HG03432 (cell line): ENCODE data around the gene PLEKHO2.
A peak's percentile ranks its signal among the peaks of the same experiment; 100 is the strongest.

Experiments used
- ATAC-seq: cut with Tn5 transposase; IDR thresholded peaks from one replicate; pipeline ENCODE4 v1.9.1; 2021; ENCODE audit warnings: mild to moderate bottlenecking, moderate library complexity; ENCODE audit not compliant: unreplicated experiment

The PLEKHO2 gene

DNA sequence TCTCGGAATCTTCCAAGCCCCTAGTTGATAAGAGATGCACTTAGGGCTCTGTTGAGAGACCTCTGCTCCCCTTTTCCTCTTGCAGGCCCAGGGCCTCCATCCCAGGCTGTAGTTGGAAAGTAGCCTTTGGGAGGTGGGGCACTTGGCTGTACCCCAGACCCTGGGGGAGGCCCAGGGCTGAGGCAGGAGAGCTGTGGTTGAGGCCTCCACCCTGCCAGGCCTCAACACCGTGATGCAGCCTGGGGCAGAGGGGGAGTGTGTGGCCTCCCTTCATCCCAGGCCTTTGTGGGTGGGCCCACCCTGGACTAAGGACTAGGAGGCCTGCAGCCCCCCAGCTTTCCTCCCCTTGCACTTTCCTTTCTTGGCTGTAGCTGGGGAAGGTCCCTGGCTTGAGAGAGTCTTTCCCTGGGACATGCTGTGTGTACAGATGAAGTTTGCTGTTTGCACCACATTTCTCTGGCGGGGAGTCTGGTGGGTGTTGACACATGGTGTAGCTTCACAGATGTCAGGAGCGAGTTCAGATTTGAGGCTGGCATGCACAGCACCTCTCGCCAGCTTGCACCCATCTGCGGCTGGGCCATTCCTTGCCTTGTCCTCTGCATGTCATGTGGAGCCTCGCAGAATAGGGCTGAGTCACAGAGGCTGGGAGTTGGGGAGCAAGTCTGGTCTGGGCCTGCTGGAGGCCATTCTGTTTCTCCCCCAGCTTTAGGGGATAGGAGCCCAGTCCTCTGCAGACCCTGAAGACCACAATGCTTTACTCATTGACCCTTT lies 13.7 kb downstream of the PLEKHO2 start:
- ATAC-seq: no peak

DNA sequence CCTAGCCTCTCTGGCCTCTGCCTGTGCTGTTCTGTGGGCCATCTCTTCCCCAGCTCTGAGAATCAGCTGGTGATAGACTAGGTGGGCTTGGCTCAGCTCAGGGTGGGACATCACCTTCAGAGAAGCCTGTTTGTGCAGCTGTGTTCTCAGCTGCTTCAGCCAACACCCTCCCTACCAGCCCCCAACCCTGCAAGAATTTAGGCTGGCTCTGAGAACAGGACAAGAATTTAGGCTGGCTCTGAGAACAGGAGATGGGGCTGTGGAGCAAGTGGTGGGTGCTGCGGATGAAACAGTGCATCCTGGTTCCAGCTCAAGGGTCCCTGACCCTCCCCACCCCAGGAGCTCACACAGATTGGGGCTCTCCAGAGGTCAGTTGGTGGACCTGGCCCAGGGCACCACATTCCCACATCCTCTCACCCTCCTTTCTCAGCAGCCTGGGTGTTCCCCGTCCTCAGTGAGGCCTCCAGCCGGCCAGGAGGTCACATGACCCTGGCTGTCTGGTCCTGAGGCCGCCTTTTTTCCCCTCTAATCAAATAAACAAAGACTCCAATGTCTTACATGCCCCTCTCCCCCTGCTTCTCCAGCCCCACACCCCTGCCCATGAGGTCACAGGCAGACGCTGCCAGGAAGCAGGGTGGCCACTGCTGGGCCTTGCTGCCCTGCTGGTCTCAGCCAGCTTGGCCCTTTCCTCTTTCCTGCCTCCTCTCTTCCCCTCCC lies 14.9 kb downstream of the PLEKHO2 start:
- no peak for ATAC-seq

GRCh38 chr15:64857421-64857820 lies 15.7 kb downstream of the PLEKHO2 start:
- ATAC-seq: no peak

DNA sequence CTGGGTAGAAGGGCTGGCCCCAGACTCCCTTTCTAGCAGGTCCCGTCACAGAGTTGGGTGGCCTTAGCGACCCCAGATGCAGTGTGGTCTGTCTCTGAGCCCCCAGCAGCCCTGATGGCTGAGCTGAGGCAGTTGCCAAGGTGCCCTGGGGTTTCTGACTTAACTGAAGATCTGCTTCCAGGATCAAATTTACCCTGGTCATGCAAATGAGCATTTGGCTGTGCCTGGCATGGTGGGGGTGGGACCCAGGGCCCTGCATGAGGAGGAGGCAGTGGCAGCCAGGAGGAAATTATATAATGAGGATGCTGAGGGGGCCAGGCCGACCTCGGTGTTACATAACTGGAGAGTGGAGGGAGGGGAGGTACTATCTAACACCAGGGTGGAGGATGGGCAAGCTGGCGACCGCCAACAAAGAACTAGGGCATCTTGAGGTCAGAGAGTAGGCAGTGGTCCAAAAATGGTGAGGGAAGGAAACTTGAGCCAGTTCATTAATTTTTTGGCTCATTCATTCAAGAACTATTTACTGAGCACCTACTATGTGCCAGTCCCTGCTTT lies 16.4 kb downstream of the PLEKHO2 start:
- ATAC-seq: no peak

GRCh38 chr15:64859226-64859625 lies 17.5 kb downstream of the PLEKHO2 start:
- ATAC-seq: no peak

- no peak for ATAC-seq
Measured at GRCh38 chr15:64861331-64861730, 19.6 kb downstream of the PLEKHO2 start.

GRCh38 chr15:64861960-64862359 lies 20.2 kb downstream of the PLEKHO2 start:
- no peak for ATAC-seq

- no peak for ATAC-seq
Measured at GRCh38 chr15:64862408-64862807, 20.7 kb downstream of the PLEKHO2 start.

GRCh38 chr15:64864068-64864467 lies 22.4 kb downstream of the PLEKHO2 start:
- no peak for ATAC-seq

DNA sequence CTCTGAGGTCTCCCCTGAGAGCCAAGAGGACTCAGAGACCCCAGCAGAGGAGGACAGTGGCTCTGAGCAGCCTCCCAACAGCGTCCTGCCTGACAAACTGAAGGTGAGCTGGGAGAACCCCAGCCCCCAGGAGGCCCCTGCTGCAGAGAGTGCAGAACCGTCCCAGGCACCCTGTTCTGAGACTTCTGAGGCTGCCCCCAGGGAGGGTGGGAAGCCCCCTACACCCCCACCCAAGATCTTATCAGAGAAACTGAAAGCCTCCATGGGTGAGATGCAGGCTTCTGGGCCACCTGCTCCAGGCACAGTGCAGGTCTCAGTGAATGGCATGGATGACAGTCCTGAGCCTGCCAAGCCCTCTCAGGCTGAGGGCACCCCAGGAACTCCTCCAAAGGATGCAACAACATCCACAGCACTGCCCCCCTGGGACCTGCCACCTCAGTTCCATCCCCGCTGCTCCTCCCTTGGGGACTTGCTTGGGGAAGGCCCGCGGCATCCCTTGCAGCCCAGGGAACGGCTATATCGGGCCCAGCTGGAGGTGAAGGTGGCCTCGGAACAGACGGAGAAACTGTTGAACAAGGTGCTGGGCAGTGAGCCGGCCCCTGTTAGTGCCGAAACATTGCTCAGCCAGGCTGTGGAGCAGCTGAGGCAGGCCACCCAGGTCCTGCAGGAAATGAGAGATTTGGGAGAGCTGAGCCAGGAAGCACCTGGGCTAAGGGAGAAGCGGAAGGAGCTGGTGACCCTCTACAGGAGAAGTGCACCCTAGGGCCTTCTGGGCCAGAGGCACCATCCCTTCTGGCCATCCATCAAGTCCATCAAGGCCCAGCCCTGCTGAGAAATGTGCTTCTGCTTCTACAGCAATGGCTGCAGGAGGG lies 23.6 kb downstream of the PLEKHO2 start:
- ATAC-seq: peak; percentile 68

DNA sequence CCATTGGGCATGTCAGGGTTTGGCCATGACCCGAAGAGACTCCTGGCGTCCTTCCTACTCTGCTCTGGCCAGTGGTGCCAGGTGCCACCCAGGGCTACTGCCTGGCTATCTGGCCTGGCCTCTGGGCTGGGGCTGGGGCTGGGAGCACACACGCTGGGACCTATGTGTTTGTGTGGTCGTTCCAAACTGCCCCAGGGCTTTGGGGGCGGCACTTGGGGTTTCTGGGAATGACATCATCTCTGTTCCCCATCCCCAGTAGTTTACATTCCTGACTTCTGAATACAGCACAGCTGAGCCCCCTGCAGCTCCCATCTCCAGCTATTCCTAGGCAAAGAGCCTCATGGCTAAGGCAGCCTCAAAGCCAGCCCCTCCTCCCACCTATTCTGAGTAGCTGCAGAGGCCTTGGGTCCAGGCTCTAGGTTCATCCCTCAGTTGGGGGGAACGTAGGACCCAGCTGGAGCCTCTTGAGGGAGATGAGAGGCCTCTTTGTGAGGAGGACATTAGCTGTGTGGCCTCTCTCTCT lies 24.3 kb downstream of the PLEKHO2 start:
- ATAC-seq: no peak

GRCh38 chr15:64869501-64869900 lies 27.8 kb downstream of the PLEKHO2 start:
- no peak for ATAC-seq

DNA sequence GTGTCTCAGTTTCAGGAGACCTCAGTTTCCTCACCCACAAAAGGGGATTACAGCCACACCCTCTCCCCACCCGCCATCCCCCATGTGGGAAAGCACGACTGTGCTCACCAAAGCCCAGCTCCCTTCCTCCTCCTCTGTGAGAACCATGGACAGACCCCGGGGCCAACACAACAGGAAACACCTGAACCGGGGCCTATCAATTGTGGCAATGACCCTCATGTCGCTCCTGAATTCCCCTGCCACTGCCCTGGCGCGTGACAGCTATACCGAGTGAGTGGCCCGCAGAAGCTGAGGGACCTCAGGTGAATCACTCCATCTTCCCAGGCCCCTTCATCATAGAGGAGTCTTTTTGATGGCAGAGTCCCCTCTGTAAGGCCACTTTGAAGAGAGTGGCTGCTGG lies 28.6 kb downstream of the PLEKHO2 start:
- ATAC-seq: no peak

- no peak for ATAC-seq
Measured at GRCh38 chr15:64875641-64876223, 34.0 kb downstream of the PLEKHO2 start.

GRCh38 chr15:64877435-64877834 lies 35.7 kb downstream of the PLEKHO2 start:
- ATAC-seq: no peak

- no peak for ATAC-seq
Measured at GRCh38 chr15:64878705-64879104, 37.0 kb downstream of the PLEKHO2 start.

- peak; percentile 59 for ATAC-seq
Measured at GRCh38 chr15:64883100-64883581, 41.4 kb downstream of the PLEKHO2 start.

GRCh38 chr15:64883997-64884511 lies 42.3 kb downstream of the PLEKHO2 start:
- peak; percentile 79 for ATAC-seq

- no peak for ATAC-seq
Measured at GRCh38 chr15:64884679-64885078, 43.0 kb downstream of the PLEKHO2 start.

- ATAC-seq: no peak
Measured at GRCh38 chr15:64888336-64888735, 46.6 kb downstream of the PLEKHO2 start.
